GM10266 (cell line): ENCODE data around the gene ROR1.

ENCODE experiments used
- DNase-seq: peaks from one replicate; pipeline ENCODE4 v3.0.0; 2012; ENCODE audit errors: extremely low spot score
- CTCF ChIP-seq: IDR thresholded peaks from 2 replicates; pipeline ENCODE4 v1.5.1; 2012; ENCODE audit warnings: mild to moderate bottlenecking, low read depth; ENCODE audit not compliant: control insufficient read depth, insufficient read depth; ENCODE audit errors: missing control alignments

The ROR1 gene

DNA sequence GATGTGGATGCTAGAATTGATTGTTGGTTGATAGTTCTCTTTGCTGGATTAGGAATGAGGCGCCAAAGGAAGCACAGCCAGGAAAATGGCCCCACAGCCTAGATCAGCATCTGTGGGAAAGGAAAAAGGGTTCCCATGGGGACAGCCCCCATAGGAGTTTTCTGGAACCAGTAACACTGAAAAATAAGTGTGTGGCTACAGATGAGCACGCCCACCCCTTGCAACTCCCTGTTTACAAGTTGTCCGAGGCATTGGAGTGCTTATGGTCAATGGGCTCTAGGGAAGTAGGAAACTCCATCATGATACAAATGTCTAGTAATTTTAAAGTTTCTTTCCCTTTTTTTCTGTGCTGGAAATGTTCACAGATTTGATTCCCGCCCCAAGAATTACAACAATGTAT, 405.8 kb downstream of the ROR1 start:
- no peak for DNase-seq
- no peak for TF ChIP-seq CTCF

GRCh38 chr1:64182207-64182606, 408.4 kb downstream of the ROR1 start:
- no peak for TF ChIP-seq CTCF
- no peak for DNase-seq

DNA sequence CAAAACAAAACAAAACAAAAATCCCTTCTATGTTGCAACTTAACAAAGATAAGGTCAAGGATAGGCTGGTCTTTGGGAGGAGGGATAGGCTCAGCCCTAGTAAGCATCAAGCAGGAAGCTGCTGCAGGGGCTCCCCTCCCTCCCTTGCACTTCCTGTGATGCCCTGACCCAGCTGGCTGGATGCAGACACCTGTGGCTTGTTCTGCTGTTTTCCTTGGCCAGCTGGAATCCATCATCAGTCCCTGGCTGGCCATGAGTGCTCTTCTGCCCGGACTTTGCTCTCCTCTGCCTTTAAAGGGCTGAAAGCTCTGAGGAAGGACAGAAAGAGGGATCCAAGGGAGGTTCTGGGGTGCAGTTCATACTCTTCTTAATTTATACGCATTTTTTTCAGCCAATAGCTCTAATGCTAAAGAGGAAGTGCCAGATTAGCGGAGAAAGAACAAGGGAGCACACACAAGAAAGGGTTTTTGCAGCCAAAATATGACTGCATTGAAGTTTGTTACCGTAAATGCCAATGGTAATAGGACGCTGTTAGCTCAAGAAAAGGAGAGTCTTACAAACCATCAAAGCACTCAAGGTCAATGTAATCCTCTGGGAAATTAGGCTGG, 409.7 kb downstream of the ROR1 start:
- DNase-seq: no peak
- TF ChIP-seq CTCF: no peak

DNA sequence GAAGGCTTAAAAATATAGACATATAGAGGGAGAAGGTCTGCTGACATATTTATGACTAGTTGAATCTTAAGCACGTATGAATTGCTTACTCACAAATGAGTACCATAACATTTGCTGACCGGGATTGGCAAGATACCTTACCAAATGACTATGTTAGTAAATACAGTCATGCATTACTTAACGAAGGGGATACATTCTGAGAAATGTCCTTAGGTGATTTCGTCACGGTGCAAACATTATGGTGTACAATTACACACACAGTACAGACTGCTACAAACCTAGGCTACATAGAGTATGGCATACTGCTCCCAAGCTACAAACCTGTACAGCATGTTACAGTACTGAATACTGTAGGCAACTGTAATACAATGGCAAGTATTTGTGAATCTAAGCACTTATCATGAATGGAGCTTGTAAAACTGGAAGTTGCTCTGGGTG, 410.2 kb downstream of the ROR1 start:
- no peak for DNase-seq
- no peak for TF ChIP-seq CTCF

DNA sequence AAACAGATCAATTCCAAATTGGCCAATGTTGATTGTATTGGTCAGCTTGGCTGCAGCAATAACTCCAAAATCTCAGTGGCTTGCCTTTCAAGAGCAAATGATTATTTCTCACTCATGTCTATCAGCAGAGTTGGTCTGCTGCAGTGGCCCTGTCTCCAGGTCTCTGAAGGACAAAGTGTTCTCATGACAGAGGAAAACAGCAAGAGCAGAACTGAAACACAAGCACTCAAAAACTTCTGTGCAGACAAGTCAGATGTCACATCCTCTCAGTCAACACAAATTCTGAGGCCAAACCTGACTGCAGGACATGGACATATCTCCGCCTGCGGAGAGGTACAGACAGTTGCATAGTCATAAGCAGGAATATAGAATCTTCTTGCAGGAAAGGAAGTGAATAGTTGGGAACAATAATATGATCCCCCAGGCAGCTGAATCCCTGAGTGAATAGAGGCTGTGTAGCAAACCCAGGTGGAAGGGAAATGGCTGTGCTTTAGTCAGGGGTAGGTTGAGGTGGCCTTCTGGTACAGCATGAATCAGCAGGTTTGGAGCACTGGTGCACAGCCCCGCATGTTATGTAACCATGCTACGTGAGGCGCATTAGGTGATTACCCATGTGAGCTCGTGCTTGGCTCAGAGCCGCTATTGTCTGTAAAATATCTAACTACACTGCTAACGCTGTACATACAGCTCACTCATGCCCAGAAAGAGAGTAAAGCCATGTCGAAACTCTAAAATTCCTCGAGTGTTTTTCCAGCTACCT, 412.5 kb downstream of the ROR1 start:
- no peak for DNase-seq
- TF ChIP-seq CTCF: no peak

- no peak for DNase-seq
- no peak for TF ChIP-seq CTCF
These were observed 413.1 kb downstream of the ROR1 start for GRCh38 chr1:64186898-64187280.

DNA sequence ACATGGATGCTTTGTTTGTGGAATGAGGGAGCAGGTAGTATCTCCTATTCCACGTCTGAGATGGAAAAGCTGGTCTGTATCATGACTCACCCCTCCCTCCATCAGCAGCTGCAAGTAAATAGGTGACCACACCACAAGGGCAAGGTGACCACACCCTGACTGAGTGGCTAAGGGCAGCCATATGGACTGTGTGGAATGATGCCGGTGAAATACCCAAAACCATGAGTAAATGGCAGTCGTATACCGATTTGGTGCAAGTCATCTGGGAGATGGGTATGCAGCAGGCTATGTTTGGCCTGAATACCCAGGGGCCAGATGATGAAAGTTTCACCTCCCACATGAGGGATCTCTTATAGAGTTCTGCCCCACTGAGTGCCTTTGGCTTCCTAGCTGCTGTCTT, 413.8 kb downstream of the ROR1 start:
- DNase-seq: no peak
- no peak for TF ChIP-seq CTCF
